K562 (cell line): Measurements from ENCODE around the gene VAMP8. TPM values are rescaled to one million over a fixed set of nuclear protein-coding genes. Genes with fewer than 3 reads are reported as not detected.

Source experiments
- ATAC-seq: fragments of 200-7000 bp; cut with Tn5 transposase; 3 replicates; pipeline ENCODE4 v1.9.1; 2020; ENCODE audit warnings: moderate library complexity
- BruUV-seq: library from RNA; stranded (reverse); fragments of 400-500 nt; replicated peaks from 2 replicates; lab custom pipeline; 2021; lab: Mats Ljungman, UMichigan
- CTCF ChIA-PET: fragments of 300-600 bp; formaldehyde crosslinking; extraction: SDS; loops from one replicate; lab custom pipeline; 2021; ENCODE audit warnings: low intra/inter-chr PET ratio; lab: Yijun Ruan, JAX
- POLR2A ChIA-PET: fragments of 300-600, 350-650 bp; sonication (Branson Sonifier 250); formaldehyde crosslinking; extraction: SDS; loops from one replicate; lab custom pipeline; 2021; ENCODE audit warnings: antibody characterized with exemption, inconsistent platforms; lab: Yijun Ruan, JAX
- DNase-seq, 4 experiments: peaks; one replicate each; pipeline versions ENCODE4 v3.0.0 to v3.0.0-alpha.2; 2011 to 2018; ENCODE audit warnings: low spot score in 3 of 4, mixed read lengths in 3 of 4; ENCODE audit errors: extremely low read depth in 1 of 4
- FAIRE-seq: peaks from 2 replicates; lab custom pipeline; 2011; peaks lifted over from hg19 to GRCh38; lab: Jason Lieb, UNC
- H2AFZ ChIP-seq: 2 replicates; pipeline ENCODE4 v1.6.0; 2011; ENCODE audit warnings: low read depth, low read length, control low read depth, inconsistent platforms
- H3K27ac ChIP-seq: fragments of 200-600 bp; 3 replicates; pipeline ENCODE4 v1.8.0; 2011; ENCODE audit warnings: low read depth, mild to moderate bottlenecking, control low read depth, inconsistent platforms, low read length, moderate library complexity, mixed read lengths; ENCODE audit errors: extremely low read depth
- H3K27me3 ChIP-seq, 2 experiments: fragments of 300-600 bp in 1 of 2; 2 replicates in 1 of 2; 3 replicates in 1 of 2; pipeline versions ENCODE4 v1.6.0 to v1.8.0; 2011; ENCODE audit warnings: inconsistent platforms in 2 of 2, low read length in 2 of 2, mild to moderate bottlenecking in 1 of 2, mixed read lengths in 1 of 2, moderate library complexity in 1 of 2; ENCODE audit not compliant: control insufficient read depth in 2 of 2, insufficient read depth in 2 of 2
- H3K36me3 ChIP-seq: fragments of 300-600 bp; 3 replicates; pipeline ENCODE4 v1.8.0; 2011; ENCODE audit warnings: mild to moderate bottlenecking, low read length, inconsistent platforms; ENCODE audit not compliant: control insufficient read depth, insufficient read depth
- H3K4me1 ChIP-seq, 2 experiments: fragments of 200-600 bp in 1 of 2; replicated peaks in 1 of 2; 2 replicates in 1 of 2; 3 replicates in 1 of 2; pipeline versions ENCODE4 v1.5.1 to v1.8.0; 2011; ENCODE audit warnings: inconsistent platforms in 2 of 2, low read length in 2 of 2, mild to moderate bottlenecking in 1 of 2, mixed read lengths in 1 of 2, moderate library complexity in 1 of 2; ENCODE audit not compliant: control insufficient read depth in 2 of 2, insufficient read depth in 2 of 2
- H3K4me2 ChIP-seq: 2 replicates; pipeline ENCODE4 v1.6.1; 2011; ENCODE audit warnings: low read length, control low read depth, inconsistent platforms, mixed read lengths; ENCODE audit not compliant: insufficient read depth
- H3K4me3 ChIP-seq: fragments of 200-600 bp; sonication (generic), shearing (Covaris generic); 2 replicates; pipeline ENCODE4 v1.5.1; 2016; ENCODE audit warnings: control low read depth, inconsistent platforms
- H3K79me2 ChIP-seq: fragments of 200-600 bp; 3 replicates; pipeline ENCODE4 v1.8.0; 2011; ENCODE audit warnings: low read length, inconsistent platforms; ENCODE audit not compliant: control insufficient read depth, insufficient read depth
- H3K9ac ChIP-seq, 2 experiments: 2 replicates each; pipeline versions ENCODE4 v1.6.0 to v1.6.1; 2011; ENCODE audit warnings: low read depth in 2 of 2, low read length in 2 of 2, control low read depth in 1 of 2, inconsistent platforms in 1 of 2, mild to moderate bottlenecking in 1 of 2, mixed read lengths in 1 of 2; ENCODE audit not compliant: insufficient read depth in 1 of 2
- H3K9me1 ChIP-seq: one replicate; pipeline ENCODE4 v1.6.0; 2011; ENCODE audit warnings: inconsistent platforms, mild to moderate bottlenecking, low read length, moderate library complexity; ENCODE audit not compliant: control insufficient read depth, insufficient read depth
- H3K9me3 ChIP-seq: replicated peaks from 2 replicates; pipeline ENCODE4 v1.5.1; 2011; ENCODE audit warnings: low read depth, low read length, inconsistent platforms; ENCODE audit not compliant: control insufficient read depth, insufficient read depth
- H4K20me1 ChIP-seq: replicated peaks from 2 replicates; pipeline ENCODE4 v1.6.1; 2011; ENCODE audit warnings: low read length, inconsistent platforms, mixed read lengths; ENCODE audit not compliant: control insufficient read depth, insufficient read depth
- BRF2 ChIP-seq: IDR thresholded peaks from 3 replicates; pipeline ENCODE4 v1.6.1; 2011; ENCODE audit warnings: borderline replicate concordance, mild to moderate bottlenecking; ENCODE audit not compliant: insufficient read length, insufficient read depth
- HDAC6 ChIP-seq: IDR thresholded peaks from 2 replicates; pipeline ENCODE4 v1.6.1; 2012; ENCODE audit warnings: low read depth, mild to moderate bottlenecking, control low read depth, inconsistent platforms, low read length, moderate library complexity
- HLTF ChIP-seq: fragments of 450-650 bp; IDR thresholded peaks from 2 replicates; pipeline ENCODE4 v1.6.1; 2016
- IFI16 ChIP-seq: fragments of 250-450 bp; sonication (Bioruptor Pico); IDR thresholded peaks from 2 replicates; pipeline ENCODE4 v2.1.2; 2022; ENCODE audit warnings: mild to moderate bottlenecking, inconsistent platforms
- MBD2 ChIP-seq: sonication (generic); IDR thresholded peaks from 2 replicates; pipeline ENCODE4 v1.6.1; 2016; ENCODE audit warnings: low read depth, borderline replicate concordance
- NBN ChIP-seq: fragments of 450-650 bp; IDR thresholded peaks from 2 replicates; pipeline ENCODE4 v1.6.1; 2016; ENCODE audit warnings: low read depth, mild to moderate bottlenecking
- NCOA2 ChIP-seq, 2 experiments: fragments of 450-650 bp; IDR thresholded peaks; 2 replicates each; pipeline ENCODE4 v1.6.1; 2018; ENCODE audit warnings: mild to moderate bottlenecking in 2 of 2, moderate library complexity in 1 of 2; ENCODE audit not compliant: partially characterized antibody in 2 of 2
- NR2C1 ChIP-seq, 2 experiments: fragments of 450-650 bp; IDR thresholded peaks; 2 replicates each; pipeline ENCODE4 v1.6.1; 2017; ENCODE audit warnings: mild to moderate bottlenecking in 2 of 2, antibody characterized with exemption in 1 of 2, inconsistent platforms in 1 of 2, missing compliant biosample characterization in 1 of 2, missing genetic modification characterization in 1 of 2
- PHB ChIP-seq: fragments of 250-450 bp; sonication (Bioruptor Pico); IDR thresholded peaks from 2 replicates; pipeline ENCODE4 v1.5.0; 2021
- PRDM10 ChIP-seq: fragments of 450-650 bp; IDR thresholded peaks from 2 replicates; pipeline ENCODE4 v1.6.1; 2018; ENCODE audit not compliant: partially characterized antibody
- RAD51 ChIP-seq: fragments of 450-650 bp; IDR thresholded peaks from 2 replicates; pipeline ENCODE4 v1.7.1; 2016; ENCODE audit warnings: low read depth, mild to moderate bottlenecking, borderline replicate concordance
- WGBS: fragments of 100-300 bp; shearing (Covaris generic); methylation state at CpG from one replicate; pipeline ENCODE4 v1.1.6; 2016; ENCODE audit warnings: low coverage, mixed read lengths; ENCODE audit not compliant: insufficient coverage; ENCODE audit errors: missing lambda C conversion rate; 5-methylcytosine and 5-hydroxymethylcytosine counted together
- in situ Hi-C: fragments of 300-500 bp; cut with MboI; formaldehyde crosslinking; loops from 4 replicates; pipeline ENCODE4 v1.15.0; 2018; ENCODE audit warnings: inconsistent platforms, mixed read lengths
- intact Hi-C: fragments of 100-400 bp; cut with micrococcal nuclease; formaldehyde crosslinking; loops from 2 replicates; pipeline ENCODE4 v1.14.2; 2022
- polyA plus RNA-seq, 8 experiments: library from polyadenylated mRNA; depleted of rRNA in 4 of 8; stranded (reverse) in 5 of 8; unstranded in 3 of 8; fragments of >200 nt; fragmentation: Nextera tagmentation in 2 of 8; fragmentation: Illumina TruSeq in 1 of 8; extraction: Ambion mirVana in 2 of 8; extraction: Trizol in 1 of 8; gene quantifications; 2 replicates each; pipeline versions ENCODE4 v1.2.1 to v1.2.3, GENCODE V29; 2011 to 2014; ENCODE audit warnings: inconsistent platforms in 1 of 8, missing spikeins in 1 of 8
- total RNA-seq, 7 experiments: library from RNA; depleted of rRNA in 6 of 7; stranded (reverse); fragments of >200 nt in 6 of 7; fragmentation: Illumina TruSeq in 2 of 7; extraction: Trizol in 2 of 7; gene quantifications; 2 replicates each; pipeline versions ENCODE4 v1.2.1 to v1.2.3, GENCODE V29; 2011 to 2021; ENCODE audit warnings: low replicate concordance in 1 of 7
- TF ChIP-seq, protein P1 (sequence below), 2 experiments: fragments of 450-650 bp; IDR thresholded peaks; 2 replicates each; pipeline ENCODE4 v1.6.1; 2016

VAMP8 gene
- total and polyA plus RNA-seq, 9 of the 15 experiments (the other 6 are each of a cell fraction or from before 2014, with no cell fraction given) = 107 to 571 (median 248) TPM

DNA sequence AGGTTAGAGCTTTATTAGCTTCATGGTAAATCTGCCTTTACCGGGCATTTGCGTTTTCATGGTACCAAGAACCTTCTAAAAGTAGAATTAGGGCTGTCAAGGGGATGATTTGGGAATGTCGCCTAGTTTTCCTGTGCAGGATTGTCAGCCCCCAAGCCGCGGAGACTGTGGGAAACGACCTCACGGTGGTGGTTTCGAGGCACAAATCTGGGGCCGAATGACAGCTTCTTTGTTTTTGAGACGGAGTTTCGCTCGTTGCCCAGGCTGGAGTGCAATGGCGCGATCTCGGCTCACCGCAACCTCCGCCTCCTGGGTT lies 38.0 kb downstream of the VAMP8 start:
- WGBS = 70% methylated on average over 17 of the region's 17 CpGs
- POLR2A ChIA-PET = interaction anchor here (0.6 to 1.7 kb wide), 12 partner anchors 9 to 578 kb away, joined by 3 to 5 read pairs (median 4); partner anchors contain the start of genes GGCX, MAT2A, RNF181 and TMEM150A
- H3K79me2 ChIP-seq = peaks cover 64% of the 10 kb centered on the region

More for the DNA sequence above, 38.0 kb downstream of the VAMP8 start:
- ATAC-seq (no peak), FAIRE-seq (no peak)
- H3K36me3 ChIP-seq = peaks cover 34% of the 10 kb centered on the region
- no peaks in the 10 kb centered on the region; the same call in 1 of the 2 replicates for H4K20me1 ChIP-seq
- peaks cover 11 to 33% of the 10 kb centered on the region in 2 experiments; a peak in 4 of 5 replicates for H3K4me1 ChIP-seq
- peak overlapping the region; percentile 75 to 88; a peak in 2 of 4 replicates for H3K9ac ChIP-seq
- 0 out of 2 replicates have a peak overlapping the region, but pooled peaks have one; percentile 43 for H2AFZ ChIP-seq
- in situ Hi-C loops = no loop called here
- TSS peak; percentile 65 for BruUV-seq
- no peaks in the 10 kb centered on the region for H3K9me3 ChIP-seq
- no peaks in the 10 kb centered on the region for H3K9me1 ChIP-seq
- peak overlapping the region; percentile 73 for H3K4me2 ChIP-seq
- peak overlapping the region; percentile 88; the same call in 2 of the 3 replicates for H3K27ac ChIP-seq
- 0 out of 2 replicates have a peak, but pooled peaks have one; percentile 16 for TF ChIP-seq HLTF
- 0 out of 2 replicates have a peak, but pooled peaks have one; percentile 0 for TF ChIP-seq NBN
- TF ChIP-seq, protein P1, sequence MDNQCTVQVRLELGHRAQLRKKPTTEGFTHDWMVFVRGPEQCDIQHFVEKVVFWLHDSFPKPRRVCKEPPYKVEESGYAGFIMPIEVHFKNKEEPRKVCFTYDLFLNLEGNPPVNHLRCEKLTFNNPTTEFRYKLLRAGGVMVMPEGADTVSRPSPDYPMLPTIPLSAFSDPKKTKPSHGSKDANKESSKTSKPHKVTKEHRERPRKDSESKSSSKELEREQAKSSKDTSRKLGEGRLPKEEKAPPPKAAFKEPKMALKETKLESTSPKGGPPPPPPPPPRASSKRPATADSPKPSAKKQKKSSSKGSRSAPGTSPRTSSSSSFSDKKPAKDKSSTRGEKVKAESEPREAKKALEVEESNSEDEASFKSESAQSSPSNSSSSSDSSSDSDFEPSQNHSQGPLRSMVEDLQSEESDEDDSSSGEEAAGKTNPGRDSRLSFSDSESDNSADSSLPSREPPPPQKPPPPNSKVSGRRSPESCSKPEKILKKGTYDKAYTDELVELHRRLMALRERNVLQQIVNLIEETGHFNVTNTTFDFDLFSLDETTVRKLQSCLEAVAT (IDR thresholded peaks at IDR 0.05) = peak in 1 of 2 experiments; percentile 91; a peak in 2 of 4 replicates
- TF ChIP-seq IFI16 = no peak
- no peak for TF ChIP-seq NCOA2 (IDR thresholded peaks at IDR 0.05; ENCODE audit: partially characterized antibody in 2 of 2)
- TF ChIP-seq HDAC6 = no peak
- no peak for TF ChIP-seq PHB (CRISPR knock-in tag)
- TF ChIP-seq PRDM10 = no peak
- no peak for TF ChIP-seq RAD51
- TF ChIP-seq MBD2 = no peak
- no peak for TF ChIP-seq NR2C1 (IDR thresholded peaks at IDR 0.05)
- TF ChIP-seq NR2C1 (tag; IDR thresholded peaks at IDR 0.05) = no peak
- TF ChIP-seq BRF2 = no peak
- TF ChIP-seq, all 486 proteins: peak for 3
- intact Hi-C loops = loop anchor here (5.0 kb wide), 1 partner anchor 288 kb away; the partner anchor contains the start of gene TGOLN2
- H3K4me3 ChIP-seq = peak overlapping the region; percentile 65
- DNase-seq = no peak
- CTCF ChIA-PET = no interaction called here
- H3K27me3 ChIP-seq = no peaks in the 10 kb centered on the region
